ENCODE data around the gene ODAD4.

GRCh38 chr17:41918314-41919164, 11.9 kb upstream of the ODAD4 start, which contains the start of gene ACLY:
- no peak for TF ChIP-seq CTCF (IDR thresholded peaks at IDR 0.05; ENCODE audit: low read depth, low read length, missing input control)
- peak; percentile 44 for TF ChIP-seq REST (IDR thresholded peaks at IDR 0.05)
- no peak for TF ChIP-seq ZBTB33 (IDR thresholded peaks at IDR 0.05)
- peak in 1 of 2 donors; percentile 29 for TF ChIP-seq EGR1 (IDR thresholded peaks at IDR 0.05; ENCODE audit: low read depth in 2 of 2)
- TF ChIP-seq HNF4G (IDR thresholded peaks at IDR 0.05): no peak
- peak in 1 of 2 donors; percentile 14 for TF ChIP-seq HNF4A (conservative IDR thresholded peaks at IDR 0.05)
- TF ChIP-seq TAF1 (conservative IDR thresholded peaks at IDR 0.05): no peak
- TF ChIP-seq MAX (IDR thresholded peaks at IDR 0.05): no peak
- peak; percentile 19 to 28 for TF ChIP-seq RAD21 (IDR thresholded peaks at IDR 0.05)
- TF ChIP-seq JUND (IDR thresholded peaks at IDR 0.05): no peak
- TF ChIP-seq ATF3 (IDR thresholded peaks at IDR 0.05): no peak

Data from liver (tissue), 3 donors.